ENCODE results near the gene GNL3L. TPM values are rescaled to one million over a fixed set of nuclear protein-coding genes. Genes with fewer than 3 reads are reported as not detected.
A peak's percentile ranks its signal among the peaks of the same experiment; 100 is the strongest.
"Not testable (repeated sequence)": the region's sequence is repeated elsewhere in the genome, so short reads cannot be mapped to it uniquely, and the experiment has no call there.

The GNL3L gene
- total RNA-seq: 10 to 100 TPM; 34.9 to 36.7 TPM

- Mint-ChIP-seq H3K27me3 (no peaks in the 10 kb centered on the region), H3K36me3 (ENCODE audit: low read depth) (peaks cover 28% of the 10 kb centered on the region), H3K27ac (peak within 1 kb of the TSS; percentile 91), H3K9me3 (peaks cover 4% of the 10 kb centered on the region), H3K4me1 (peaks cover 32% of the 10 kb centered on the region), H3K4me3 (peak within 1 kb of the TSS; percentile 90)
- CTCF ChIA-PET: interaction anchor here (2.6 kb wide), 1 partner anchor 110 kb away, joined by 9 read pairs; no protein-coding TSS in a partner anchor
- DNase-seq: peak; percentile 86
- POLR2A ChIA-PET: interaction anchor here (1.0 to 3.2 kb wide), 8 partner anchors 12 to 486 kb away, joined by 3 to 28 read pairs (median 6); partner anchors contain the start of genes APEX2, FAM120C, MAGED2 and PHF8
Measured at GRCh38 chrX:54529552-54530356, at the start of gene GNL3L. Gene GNL3L (plus strand): TSS chrX:54530219. CDS start chrX:54532567, 2,348 bp downstream.

DNA sequence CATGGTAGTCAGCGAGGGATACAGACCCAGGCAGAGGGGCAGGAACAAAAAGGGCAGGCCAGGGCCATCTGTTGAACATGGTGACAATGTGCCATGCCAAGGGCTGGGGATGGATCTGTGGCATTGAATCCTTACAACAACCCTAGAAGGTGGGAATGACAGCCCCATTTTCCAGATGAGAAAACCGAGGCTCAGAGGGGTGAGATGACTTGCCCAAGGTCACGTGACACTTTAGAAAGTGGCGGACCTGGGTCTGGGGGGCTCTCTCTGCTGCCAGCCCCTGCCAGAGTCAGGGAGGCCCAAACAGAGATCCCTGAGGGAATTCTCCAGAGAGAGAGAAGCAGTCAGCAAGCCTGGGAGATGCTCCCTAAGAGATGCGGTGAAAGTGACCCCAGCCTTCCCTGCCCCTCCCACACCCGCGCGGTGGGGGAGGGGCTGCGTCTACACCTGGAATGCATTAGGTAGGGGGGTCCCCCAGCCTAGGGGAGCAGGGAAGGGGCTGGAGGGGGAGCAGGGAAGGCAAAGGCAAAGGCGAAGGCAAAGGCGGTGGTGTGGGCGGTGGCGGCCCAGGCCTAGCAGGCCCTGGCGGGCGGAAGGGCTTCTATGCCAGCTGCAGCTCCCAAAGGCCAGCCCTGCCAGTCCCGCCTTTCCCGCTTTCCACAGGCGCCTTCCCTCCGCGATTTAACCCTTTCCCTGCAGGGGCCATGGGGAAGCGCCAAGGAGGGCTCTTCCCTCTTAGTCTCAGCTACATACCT is 47.0 kb upstream of the GNL3L start:
- H3K9me3 Mint-ChIP-seq: no peaks in the 10 kb centered on the region
- no peaks in the 10 kb centered on the region for H3K4me1 Mint-ChIP-seq
- CTCF ChIA-PET: no interaction called here
- no peaks in the 10 kb centered on the region for H3K27me3 Mint-ChIP-seq
- no peak for DNase-seq
- POLR2A ChIA-PET: no interaction called here
- H3K4me3 Mint-ChIP-seq: no peak overlapping the region
- H3K27ac Mint-ChIP-seq: no peak overlapping the region
- H3K36me3 Mint-ChIP-seq (ENCODE audit: low read depth): no peaks in the 10 kb centered on the region

DNA sequence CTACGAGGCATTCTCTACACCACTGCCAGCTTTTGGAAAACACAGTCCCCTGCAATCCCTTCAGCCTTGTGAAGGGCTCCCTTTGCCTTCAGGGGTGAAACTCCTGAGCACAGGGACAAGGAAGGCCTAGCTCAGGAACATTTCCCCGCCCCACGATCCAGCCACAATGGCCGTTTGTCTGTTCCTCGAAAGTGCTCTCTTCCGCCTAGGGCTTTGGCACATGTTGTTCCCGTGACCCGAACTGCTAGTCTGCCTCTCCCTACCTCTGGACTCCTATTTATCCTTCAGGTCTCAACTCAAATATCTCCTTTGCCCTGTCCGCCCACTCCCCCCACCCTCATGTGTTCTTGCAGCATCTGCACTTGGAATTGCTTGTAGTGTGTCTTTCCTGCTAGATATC is 46.1 kb upstream of the GNL3L start:
- no peak for DNase-seq
- ChIA-PET POLR2A (no interaction called here), CTCF (no interaction called here)
- Mint-ChIP-seq H3K4me1 (no peaks in the 10 kb centered on the region), H3K27ac (no peak overlapping the region), H3K36me3 (ENCODE audit: low read depth) (no peaks in the 10 kb centered on the region), H3K4me3 (no peak overlapping the region), H3K9me3 (no peaks in the 10 kb centered on the region), H3K27me3 (no peaks in the 10 kb centered on the region)

GRCh38 chrX:54484666-54485065 is 45.4 kb upstream of the GNL3L start:
- Mint-ChIP-seq H3K36me3 (ENCODE audit: low read depth) (no peaks in the 10 kb centered on the region), H3K27me3 (no peaks in the 10 kb centered on the region), H3K4me3 (no peak overlapping the region), H3K9me3 (no peaks in the 10 kb centered on the region), H3K4me1 (no peaks in the 10 kb centered on the region), H3K27ac (no peak overlapping the region)
- ChIA-PET POLR2A (no interaction called here), CTCF (no interaction called here)
- DNase-seq: no peak

DNA sequence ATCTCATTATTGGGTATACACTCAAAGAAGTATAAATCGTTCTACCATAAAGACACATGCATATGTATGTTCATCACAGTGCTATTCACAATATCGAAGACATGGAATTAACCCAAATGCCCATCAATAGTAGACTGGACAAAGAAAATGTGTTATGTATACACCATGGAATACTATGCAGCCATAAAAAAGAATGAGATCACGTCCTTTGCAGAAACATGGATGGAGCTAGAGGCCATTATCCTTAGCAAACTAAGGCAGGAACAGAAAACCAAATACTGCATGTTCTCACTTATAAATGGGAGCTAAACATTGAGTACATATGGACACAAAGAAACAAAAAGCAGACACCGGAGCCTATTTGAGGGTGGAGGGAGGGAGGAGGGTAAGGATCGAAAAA is 40.2 kb upstream of the GNL3L start:
- H3K36me3 Mint-ChIP-seq (ENCODE audit: low read depth); POLR2A ChIA-PET; DNase-seq; H3K9me3 Mint-ChIP-seq; CTCF ChIA-PET; H3K27ac Mint-ChIP-seq; H3K4me1 Mint-ChIP-seq; H3K4me3 Mint-ChIP-seq: not testable (repeated sequence)
- peaks cover 11% of the 10 kb centered on the region for H3K27me3 Mint-ChIP-seq

DNA sequence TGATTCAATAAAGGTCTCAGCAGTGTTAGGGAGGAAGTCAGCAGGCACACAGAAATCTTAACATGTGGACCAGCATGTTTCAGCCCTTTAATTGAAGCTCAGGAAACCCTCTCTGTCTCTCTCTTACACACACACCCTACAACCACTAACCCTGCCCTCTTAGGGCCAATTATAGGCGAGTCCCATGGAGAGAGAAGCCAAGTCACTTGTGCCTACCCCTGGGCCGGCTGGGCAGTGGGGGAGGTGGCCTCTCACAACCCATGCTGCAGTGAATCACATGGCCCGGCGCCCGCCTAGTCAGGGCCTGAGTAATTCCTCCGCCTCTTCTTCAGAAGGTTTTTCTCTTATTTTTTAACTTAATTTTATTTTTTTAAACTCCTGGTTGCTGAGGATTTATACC is 37.7 kb upstream of the GNL3L start:
- ChIA-PET CTCF (no interaction called here), POLR2A (no interaction called here)
- no peaks in the 10 kb centered on the region for H3K36me3 Mint-ChIP-seq (ENCODE audit: low read depth)
- no peaks in the 10 kb centered on the region for H3K9me3 Mint-ChIP-seq
- H3K27me3 Mint-ChIP-seq: peaks cover 21% of the 10 kb centered on the region
- H3K27ac Mint-ChIP-seq: no peak overlapping the region
- H3K4me1 Mint-ChIP-seq: peaks cover 9% of the 10 kb centered on the region
- DNase-seq: no peak
- no peak overlapping the region for H3K4me3 Mint-ChIP-seq

DNA sequence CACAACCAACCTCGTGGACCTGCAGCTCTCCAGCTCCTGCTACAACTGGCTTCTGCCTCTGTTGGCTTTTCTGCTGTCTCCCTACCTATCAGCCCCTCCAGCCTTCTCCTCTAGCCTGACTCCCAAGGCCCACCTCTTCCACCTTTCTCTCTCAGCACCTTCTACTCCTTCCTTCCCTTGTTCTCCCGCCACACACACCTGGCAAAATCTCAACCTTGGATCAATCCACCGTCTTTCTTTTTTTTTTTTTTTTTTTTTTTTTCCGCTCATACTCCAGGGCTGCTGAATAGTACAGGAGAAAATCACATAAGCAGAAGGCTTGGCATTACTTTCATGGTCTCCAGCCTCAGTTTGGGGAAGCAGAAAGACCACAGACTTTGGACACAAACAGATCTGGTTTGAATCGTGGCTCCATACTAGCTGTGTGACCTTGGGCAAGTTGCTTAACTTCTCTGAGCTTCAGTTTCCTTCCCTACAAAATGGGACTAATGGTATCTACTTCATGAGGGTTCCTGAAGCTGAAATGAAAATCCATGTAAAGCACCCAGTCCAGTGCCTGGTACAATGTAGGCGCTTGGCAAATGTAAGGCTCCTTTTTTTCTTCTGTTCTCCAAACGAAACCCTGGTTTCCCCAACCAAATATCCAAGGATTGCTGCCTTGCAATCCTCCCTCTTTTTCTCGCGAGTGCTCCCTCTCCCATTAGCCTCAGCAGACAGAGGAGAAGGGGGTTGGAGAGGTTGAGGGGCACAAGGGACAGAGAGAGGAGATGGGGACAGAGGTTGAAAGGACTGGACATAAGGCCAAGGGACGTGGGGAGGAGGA is 35.6 kb upstream of the GNL3L start:
- POLR2A ChIA-PET: no interaction called here
- peaks cover 32% of the 10 kb centered on the region for H3K27me3 Mint-ChIP-seq
- H3K36me3 Mint-ChIP-seq (ENCODE audit: low read depth): no peaks in the 10 kb centered on the region
- H3K27ac Mint-ChIP-seq: no peak overlapping the region
- no peaks in the 10 kb centered on the region for H3K9me3 Mint-ChIP-seq
- DNase-seq: no peak
- CTCF ChIA-PET: no interaction called here
- peak overlapping the region; percentile 50 for H3K4me3 Mint-ChIP-seq
- H3K4me1 Mint-ChIP-seq: peaks cover 9% of the 10 kb centered on the region

GRCh38 chrX:54494989-54495813 is 34.8 kb upstream of the GNL3L start:
- Mint-ChIP-seq H3K27ac (no peak overlapping the region), H3K4me1 (peaks cover 9% of the 10 kb centered on the region), H3K4me3 (peak overlapping the region; percentile 54), H3K9me3 (no peaks in the 10 kb centered on the region), H3K27me3 (peaks cover 32% of the 10 kb centered on the region), H3K36me3 (ENCODE audit: low read depth) (no peaks in the 10 kb centered on the region)
- POLR2A ChIA-PET: no interaction called here
- DNase-seq: no peak
- CTCF ChIA-PET: no interaction called here

GRCh38 chrX:54495814-54496516 is 34.1 kb upstream of the GNL3L start, which contains the start of gene FGD1:
Gene FGD1 (minus strand): TSS chrX:54496234. CDS start chrX:54495432, 802 bp downstream.
- no peaks in the 10 kb centered on the region for H3K36me3 Mint-ChIP-seq (ENCODE audit: low read depth)
- ChIA-PET CTCF (no interaction called here), POLR2A (no interaction called here)
- H3K4me1 Mint-ChIP-seq: peaks cover 9% of the 10 kb centered on the region
- no peaks in the 10 kb centered on the region for H3K9me3 Mint-ChIP-seq
- no peak within 1 kb of the TSS for H3K27ac Mint-ChIP-seq
- peak; percentile 19 for DNase-seq
- H3K4me3 Mint-ChIP-seq: peak within 1 kb of the TSS; percentile 54
- peaks cover 32% of the 10 kb centered on the region for H3K27me3 Mint-ChIP-seq

DNA sequence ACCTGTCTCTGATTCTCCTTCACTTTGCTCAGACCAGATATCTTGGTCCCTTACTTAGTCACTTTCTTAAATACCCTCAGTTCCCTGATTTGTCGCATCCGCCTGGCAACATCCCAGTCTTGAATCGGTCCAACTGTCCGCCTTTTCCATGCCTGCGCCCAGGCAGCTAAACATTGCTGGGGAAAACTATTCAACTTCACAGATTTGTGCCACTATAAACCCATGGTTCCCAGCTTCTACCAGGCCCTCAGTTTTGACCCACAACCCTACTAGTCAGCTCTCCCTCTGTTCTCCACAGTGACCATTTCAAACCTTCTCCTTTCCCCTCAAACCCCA is 33.5 kb upstream of the GNL3L start:
- POLR2A ChIA-PET: no interaction called here
- DNase-seq: no peak
- H3K27ac Mint-ChIP-seq: no peak overlapping the region
- H3K27me3 Mint-ChIP-seq: peaks cover 32% of the 10 kb centered on the region
- CTCF ChIA-PET: no interaction called here
- H3K4me1 Mint-ChIP-seq: peaks cover 9% of the 10 kb centered on the region
- no peaks in the 10 kb centered on the region for H3K9me3 Mint-ChIP-seq
- H3K4me3 Mint-ChIP-seq: peak overlapping the region; percentile 45
- H3K36me3 Mint-ChIP-seq (ENCODE audit: low read depth): no peaks in the 10 kb centered on the region

GRCh38 chrX:54496936-54497335 is 33.1 kb upstream of the GNL3L start:
- DNase-seq: no peak
- H3K27ac Mint-ChIP-seq: no peak overlapping the region
- H3K4me3 Mint-ChIP-seq: peak overlapping the region; percentile 45
- no peaks in the 10 kb centered on the region for H3K36me3 Mint-ChIP-seq (ENCODE audit: low read depth)
- peaks cover 9% of the 10 kb centered on the region for H3K4me1 Mint-ChIP-seq
- H3K9me3 Mint-ChIP-seq: no peaks in the 10 kb centered on the region
- ChIA-PET POLR2A (no interaction called here), CTCF (no interaction called here)
- peaks cover 32% of the 10 kb centered on the region for H3K27me3 Mint-ChIP-seq

DNA sequence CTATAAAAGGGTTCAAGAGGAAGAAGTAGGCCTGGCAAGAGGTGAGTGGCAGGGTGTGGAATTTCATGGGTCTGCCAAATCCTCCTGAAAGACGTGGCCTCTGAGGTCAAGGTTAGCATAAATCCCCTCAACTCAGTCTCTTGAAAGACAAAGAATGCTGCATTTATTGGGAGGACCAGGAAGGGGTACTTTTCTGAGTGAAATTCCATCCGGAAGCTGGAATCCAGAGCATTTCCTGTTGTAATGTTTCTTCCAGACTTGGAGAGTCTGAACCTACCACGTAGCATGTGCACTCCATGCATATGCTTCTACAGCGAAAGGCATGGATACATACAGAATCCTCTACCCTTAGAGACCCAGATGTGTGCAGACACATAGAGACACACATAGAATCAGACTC is 20.6 kb upstream of the GNL3L start:
- Mint-ChIP-seq H3K27me3 (peaks cover 2% of the 10 kb centered on the region), H3K9me3 (no peaks in the 10 kb centered on the region), H3K27ac (no peak overlapping the region), H3K4me3 (no peak overlapping the region), H3K36me3 (ENCODE audit: low read depth) (no peaks in the 10 kb centered on the region), H3K4me1 (no peaks in the 10 kb centered on the region)
- no peak for DNase-seq
- CTCF ChIA-PET: no interaction called here
- POLR2A ChIA-PET: no interaction called here

All from activated CD4-positive, alpha-beta memory T cell treated with anti-CD3 and anti-CD28 coated beads, Interleukin-2, amount 10 ng/mL, durations not matched to agents 7 days and 5 days (primary cell).